Activated CD8-positive, alpha-beta memory T cell treated with anti-CD3 and anti-CD28 coated beads, Interleukin-2, amount 50 U/mL, for 4 hours (primary cell): ENCODE measurements around the gene CLK3.

Experiments used
- DNase-seq: peaks from one replicate; pipeline ENCODE4 v3.0.0-alpha.2; 2020

The CLK3 gene

GRCh38 chr15:74603789-74604705 lies 11.6 kb upstream of the CLK3 start:
- DNase-seq, result no peak

GRCh38 chr15:74604983-74605794 lies 10.4 kb upstream of the CLK3 start:
- no peak for DNase-seq

- no peak for DNase-seq
Observed at GRCh38 chr15:74605795-74606150, 9.9 kb upstream of the CLK3 start.

GRCh38 chr15:74608786-74609185 lies 6.8 kb upstream of the CLK3 start:
- DNase-seq, result no peak

GRCh38 chr15:74609938-74610301 lies 5.7 kb upstream of the CLK3 start:
- no peak for DNase-seq

- no peak for DNase-seq
Observed at GRCh38 chr15:74610302-74610951, 5.2 kb upstream of the CLK3 start.

- no peak for DNase-seq
Observed at GRCh38 chr15:74611341-74611740, 4.3 kb upstream of the CLK3 start.

- no peak for DNase-seq
Observed at GRCh38 chr15:74611834-74612233, 3.8 kb upstream of the CLK3 start.

- DNase-seq, result no peak
Observed at GRCh38 chr15:74612677-74613076, 3.0 kb upstream of the CLK3 start.

- DNase-seq, result no peak
Observed at GRCh38 chr15:74613089-74613952, 2.3 kb upstream of the CLK3 start.

- DNase-seq, result peak; percentile 93
Observed at GRCh38 chr15:74613953-74614743, 1.5 kb upstream of the CLK3 start.

GRCh38 chr15:74614744-74615507 lies 710 bp upstream of the CLK3 start:
- DNase-seq, result no peak

- peak; percentile 64 for DNase-seq
Observed at GRCh38 chr15:74616366-74616939, 817 bp downstream of the CLK3 start.

- no peak for DNase-seq
Observed at GRCh38 chr15:74616996-74617395, 1.4 kb downstream of the CLK3 start.

- DNase-seq, result no peak
Observed at GRCh38 chr15:74618841-74619596, 3.4 kb downstream of the CLK3 start.

GRCh38 chr15:74619916-74620635 lies 4.4 kb downstream of the CLK3 start:
- DNase-seq, result no peak

- peak; percentile 69 for DNase-seq
Observed at GRCh38 chr15:74620636-74621545, 5.3 kb downstream of the CLK3 start.

- DNase-seq, result no peak
Observed at GRCh38 chr15:74621546-74621920, 5.9 kb downstream of the CLK3 start.
